GM12892 (cell line): Measurements from ENCODE around the gene POLR2B.

Experiments
- POLR2A ChIP-seq: IDR thresholded peaks from 2 replicates; pipeline ENCODE4 v1.6.1; 2011; ENCODE audit warnings: low read depth, low read length, control low read depth
- POLR2AphosphoS5 ChIP-seq: IDR thresholded peaks from 2 replicates; pipeline ENCODE4 v1.6.1; 2011; ENCODE audit warnings: low read depth, low read length, control low read depth
- TAF1 ChIP-seq: IDR thresholded peaks from 2 replicates; pipeline ENCODE4 v1.6.1; 2011; ENCODE audit warnings: low read depth, mild to moderate bottlenecking, control low read depth, low read length, borderline replicate concordance

DNA sequence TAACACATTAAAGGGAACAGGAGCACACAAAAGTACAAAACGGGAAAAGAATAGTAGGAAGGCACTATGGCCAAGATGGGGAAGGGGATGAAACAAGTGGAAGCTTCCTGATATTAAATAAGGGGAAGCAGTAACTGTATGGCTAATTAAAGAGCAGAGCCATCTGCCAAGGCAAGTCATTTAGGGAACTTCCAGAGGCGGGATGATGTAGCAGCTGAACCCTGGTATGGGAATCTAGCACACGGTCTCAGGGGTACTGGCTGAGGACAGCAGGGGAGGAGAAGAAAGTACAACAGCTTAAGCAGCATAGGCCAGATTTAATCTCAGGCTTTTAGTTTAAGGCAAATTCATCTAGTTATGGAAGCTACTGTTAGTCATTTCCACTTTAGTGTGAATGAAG lies 72.4 kb downstream of the POLR2B start:
- TF ChIP-seq POLR2AphosphoS5 (no peak), POLR2A (no peak), TAF1 (no peak)
